ENCODE measurements around the gene CFAP300. TPM values are rescaled to one million over a fixed set of nuclear protein-coding genes. Genes with fewer than 3 reads are reported as not detected.

The CFAP300 gene
- total RNA-seq, 4 donors from 2014 or later = 0.51 to 3.9 (median 2.4) TPM

DNA sequence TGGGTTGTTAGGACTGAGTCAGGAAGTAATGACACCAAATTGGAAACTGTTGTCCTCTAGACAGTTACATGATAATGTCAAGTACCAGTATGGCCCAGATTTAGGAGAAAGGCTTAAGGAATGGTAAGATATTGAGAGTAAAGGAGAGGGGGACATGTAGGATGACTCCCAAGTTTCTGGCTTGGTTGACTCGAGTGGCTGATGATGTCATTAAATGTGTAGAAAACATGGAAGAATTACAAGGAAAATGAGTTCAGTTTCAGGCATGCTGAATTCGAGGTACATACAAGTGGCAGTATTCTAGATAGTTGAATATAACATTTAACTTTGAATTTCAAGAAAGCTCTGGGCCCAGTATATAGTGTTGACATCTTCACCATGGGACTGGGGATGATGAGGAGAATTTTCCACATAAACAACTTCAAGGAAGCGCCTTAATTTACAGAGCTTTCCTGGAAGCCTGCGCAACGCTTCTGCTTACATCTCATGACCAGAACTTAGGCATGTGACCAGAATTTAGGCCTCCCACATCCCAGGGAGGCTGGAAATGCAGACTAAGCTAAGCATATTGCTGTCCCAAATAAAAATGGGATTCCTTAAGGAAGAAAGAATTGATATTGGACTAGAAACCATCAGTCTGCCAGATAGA is 3.8 kb downstream of the CFAP300 start:
- TF ChIP-seq POLR2AphosphoS5 (IDR thresholded peaks at IDR 0.05) (no peak), CTCF (IDR thresholded peaks at IDR 0.05) (no peak), EP300 (IDR thresholded peaks at IDR 0.05) (no peak), POLR2A (IDR thresholded peaks at IDR 0.05) (no peak)
- H3K27ac ChIP-seq = no peak overlapping the region
- 82% methylated on average over 5 of the region's 5 CpGs for WGBS
- H3K27me3 ChIP-seq = no peaks in the 10 kb centered on the region
- H3K4me3 ChIP-seq = no peak overlapping the region
- H3K4me1 ChIP-seq = peaks cover 3% of the 10 kb centered on the region
- no peaks in the 10 kb centered on the region for H3K9me3 ChIP-seq
- no peaks in the 10 kb centered on the region for H3K36me3 ChIP-seq
- DNase-seq (ENCODE audit: low spot score in 2 of 2) = no peak

GRCh38 chr11:102061276-102061675 is 14.0 kb downstream of the CFAP300 start:
- no peak for DNase-seq (ENCODE audit: low spot score in 2 of 2)
- H3K9me3 ChIP-seq = no peaks in the 10 kb centered on the region
- TF ChIP-seq EP300 (IDR thresholded peaks at IDR 0.05) (no peak), CTCF (IDR thresholded peaks at IDR 0.05) (no peak), POLR2AphosphoS5 (IDR thresholded peaks at IDR 0.05) (no peak), POLR2A (IDR thresholded peaks at IDR 0.05) (no peak)
- no peaks in the 10 kb centered on the region for H3K4me1 ChIP-seq
- H3K27me3 ChIP-seq = no peaks in the 10 kb centered on the region
- 66% methylated on average over 2 of the region's 2 CpGs for WGBS
- H3K36me3 ChIP-seq = no peaks in the 10 kb centered on the region
- H3K27ac ChIP-seq = no peak overlapping the region
- H3K4me3 ChIP-seq = no peak overlapping the region

- no peak for TF ChIP-seq POLR2AphosphoS5 (IDR thresholded peaks at IDR 0.05)
- TF ChIP-seq EP300 (IDR thresholded peaks at IDR 0.05) = no peak
- TF ChIP-seq CTCF (IDR thresholded peaks at IDR 0.05) = no peak
- no peak for TF ChIP-seq POLR2A (IDR thresholded peaks at IDR 0.05)
- no peak for DNase-seq (ENCODE audit: low spot score in 2 of 2)
These were observed 14.9 kb downstream of the CFAP300 start for GRCh38 chr11:102062106-102062505.

DNA sequence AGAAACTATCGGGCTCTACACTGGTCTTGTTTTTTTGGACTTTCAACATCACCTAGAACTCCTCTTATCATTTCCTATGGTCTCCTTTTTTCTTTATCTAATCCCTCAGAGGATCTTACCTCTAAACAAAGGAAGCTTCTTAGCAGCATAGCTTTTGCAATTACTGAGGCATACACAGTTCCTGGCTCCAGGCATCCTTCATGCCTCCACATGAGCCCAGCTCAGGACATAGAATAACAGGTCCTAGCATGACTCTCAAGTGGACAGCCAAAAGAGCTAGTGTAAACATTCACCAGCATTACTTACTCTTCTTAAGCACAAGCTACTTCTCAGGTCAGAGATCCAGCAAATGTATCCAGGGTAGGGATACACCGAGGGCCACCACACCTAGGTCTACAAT is 17.1 kb downstream of the CFAP300 start:
- H3K36me3 ChIP-seq = no peaks in the 10 kb centered on the region
- no peak for DNase-seq (ENCODE audit: low spot score in 2 of 2)
- WGBS = 89% methylated on average over 2 of the region's 2 CpGs
- no peak overlapping the region for H3K4me3 ChIP-seq
- H3K27me3 ChIP-seq = no peaks in the 10 kb centered on the region
- H3K4me1 ChIP-seq = no peaks in the 10 kb centered on the region
- TF ChIP-seq CTCF (IDR thresholded peaks at IDR 0.05) (no peak), POLR2A (IDR thresholded peaks at IDR 0.05) (no peak), EP300 (IDR thresholded peaks at IDR 0.05) (no peak), POLR2AphosphoS5 (IDR thresholded peaks at IDR 0.05) (no peak)
- no peak overlapping the region for H3K27ac ChIP-seq
- H3K9me3 ChIP-seq = no peaks in the 10 kb centered on the region

More at GRCh38 chr11:102062106-102062505, 14.9 kb downstream of the CFAP300 start:
- WGBS = 92% methylated on average over 2 of the region's 2 CpGs
- no peaks in the 10 kb centered on the region for H3K9me3 ChIP-seq
- no peak overlapping the region for H3K27ac ChIP-seq
- H3K27me3 ChIP-seq = no peaks in the 10 kb centered on the region
- no peaks in the 10 kb centered on the region for H3K4me1 ChIP-seq
- no peaks in the 10 kb centered on the region for H3K36me3 ChIP-seq
- H3K4me3 ChIP-seq = no peak overlapping the region

DNA sequence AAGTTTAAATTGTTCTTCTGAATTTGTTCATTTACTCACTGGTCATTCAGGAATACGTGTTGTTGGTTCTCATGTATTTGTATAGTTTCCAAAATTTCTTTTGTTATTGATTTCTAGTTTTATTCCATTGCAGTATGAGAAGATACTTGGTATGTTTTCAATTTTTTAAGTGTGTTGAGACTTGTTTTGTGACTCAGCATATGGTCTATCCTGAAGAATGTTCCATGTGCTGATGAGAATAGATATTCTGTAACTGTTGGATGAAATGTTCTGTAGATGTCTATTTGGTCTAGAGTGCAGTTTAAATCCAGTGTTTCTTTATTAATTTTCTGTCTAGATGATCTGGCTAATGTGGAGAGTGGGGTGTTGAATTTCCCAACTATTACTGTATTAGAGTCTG is 23.5 kb downstream of the CFAP300 start:
- no peaks in the 10 kb centered on the region for H3K27me3 ChIP-seq
- no peaks in the 10 kb centered on the region for H3K36me3 ChIP-seq
- peaks cover 11% of the 10 kb centered on the region for H3K9me3 ChIP-seq
- no peak overlapping the region for H3K27ac ChIP-seq
- no peak overlapping the region for H3K4me3 ChIP-seq
- H3K4me1 ChIP-seq = no peaks in the 10 kb centered on the region
- no peak for DNase-seq (ENCODE audit: low spot score in 2 of 2)
- TF ChIP-seq CTCF (IDR thresholded peaks at IDR 0.05) (no peak), EP300 (IDR thresholded peaks at IDR 0.05) (no peak), POLR2AphosphoS5 (IDR thresholded peaks at IDR 0.05) (no peak)
- WGBS = 25% methylated on average over 1 of the region's 1 CpG
